NCI-H526 (cell line): ENCODE data around the gene PLPP6.

Experiments
- DNase-seq, 2 experiments: peaks; one replicate each; lab custom pipeline; 2025; lab: John Stamatoyannopoulos, UW

The PLPP6 gene

GRCh38 chr9:4662989-4663792 lies 1.1 kb downstream of the PLPP6 start:
- peak; percentile 30 to 55 for DNase-seq

GRCh38 chr9:4663956-4664355 lies 1.9 kb downstream of the PLPP6 start:
- DNase-seq: no peak

GRCh38 chr9:4665357-4665756 lies 3.3 kb downstream of the PLPP6 start:
- DNase-seq: peak in 1 of 2 experiments; percentile 20

GRCh38 chr9:4666042-4666699 lies 4.1 kb downstream of the PLPP6 start, which contains the start of gene SPATA6L:
Gene SPATA6L, minus strand, starts transcription at chr9:4666480. Its CDS starts 230 bp downstream, at chr9:4666250.
- peak; percentile 37 to 77 for DNase-seq

GRCh38 chr9:4667681-4668080 lies 5.6 kb downstream of the PLPP6 start:
- peak in 1 of 2 experiments; percentile 6 for DNase-seq

- DNase-seq: no peak
Measured at GRCh38 chr9:4668604-4669003, 6.5 kb downstream of the PLPP6 start.

- no peak for DNase-seq
Measured at GRCh38 chr9:4669890-4670289, 7.8 kb downstream of the PLPP6 start.

GRCh38 chr9:4670591-4670990 lies 8.5 kb downstream of the PLPP6 start:
- no peak for DNase-seq

- DNase-seq: no peak
Measured at GRCh38 chr9:4671737-4672136, 9.6 kb downstream of the PLPP6 start.

GRCh38 chr9:4674783-4675182 lies 12.7 kb downstream of the PLPP6 start:
- no peak for DNase-seq

GRCh38 chr9:4677392-4677791 lies 15.3 kb downstream of the PLPP6 start:
- no peak for DNase-seq

- DNase-seq: peak in 1 of 2 experiments; percentile 49
Measured at GRCh38 chr9:4678679-4679267, 16.7 kb downstream of the PLPP6 start.

- peak; percentile 90 to 96 for DNase-seq
Measured at GRCh38 chr9:4679268-4680172, 17.4 kb downstream of the PLPP6 start, which contains the start of gene CDC37L1. Gene CDC37L1, plus strand, starts transcription at chr9:4679569. Its CDS starts 199 bp downstream, at chr9:4679768.

- DNase-seq: no peak
Measured at GRCh38 chr9:4680173-4680525, 18.1 kb downstream of the PLPP6 start.

- DNase-seq: no peak
Measured at GRCh38 chr9:4680750-4681149, 18.7 kb downstream of the PLPP6 start.

GRCh38 chr9:4684820-4685219 lies 22.7 kb downstream of the PLPP6 start:
- DNase-seq: no peak

- DNase-seq: no peak
Measured at GRCh38 chr9:4686112-4686511, 24.0 kb downstream of the PLPP6 start.

GRCh38 chr9:4686584-4686983 lies 24.5 kb downstream of the PLPP6 start:
- no peak for DNase-seq

GRCh38 chr9:4689021-4689420 lies 26.9 kb downstream of the PLPP6 start:
- no peak for DNase-seq

GRCh38 chr9:4689687-4690104 lies 27.6 kb downstream of the PLPP6 start:
- no peak for DNase-seq

GRCh38 chr9:4690144-4690543 lies 28.1 kb downstream of the PLPP6 start:
- no peak for DNase-seq

GRCh38 chr9:4691795-4692194 lies 29.7 kb downstream of the PLPP6 start:
- DNase-seq: no peak
